HCT116 (cell line): ENCODE measurements around the gene ZNF335.

Experiments
- EGR1 ChIP-seq: IDR thresholded peaks from 2 replicates; pipeline ENCODE4 v1.6.1; 2012; ENCODE audit warnings: low read depth
- EZH2 ChIP-seq: fragments of 200-600 bp; sonication (generic); IDR thresholded peaks from 2 replicates; pipeline ENCODE4 v1.6.1; 2017; ENCODE audit warnings: antibody characterized with exemption, mixed run types
- EZH2phosphoT487 ChIP-seq: fragments of 200-600 bp; IDR thresholded peaks from 2 replicates; pipeline ENCODE4 v1.6.1; 2018; ENCODE audit warnings: antibody characterized with exemption, borderline replicate concordance
- FOSL1 ChIP-seq: IDR thresholded peaks from 2 replicates; pipeline ENCODE4 v1.6.1; 2012; ENCODE audit warnings: low read depth
- POLR2A ChIP-seq: IDR thresholded peaks from 2 replicates; pipeline ENCODE4 v1.7.0; 2011; ENCODE audit warnings: borderline replicate concordance; ENCODE audit not compliant: insufficient read depth, insufficient read length; ENCODE audit errors: extremely low read depth
- POLR2AphosphoS5 ChIP-seq: IDR thresholded peaks from 2 replicates; pipeline ENCODE4 v1.6.1; 2011; ENCODE audit warnings: mild to moderate bottlenecking, low read depth, low read length, moderate library complexity
- RAD21 ChIP-seq: IDR thresholded peaks from 2 replicates; pipeline ENCODE4 v1.6.1; 2012; ENCODE audit warnings: low read depth, mild to moderate bottlenecking
- ZNF274 ChIP-seq: fragments of 200-500 bp; sonication (Bioruptor generic); IDR thresholded peaks from 2 replicates; pipeline ENCODE4 v1.6.1; 2014; ENCODE audit warnings: mild to moderate bottlenecking, low read depth, low read length, inconsistent platforms
- TF ChIP-seq, protein P1 (sequence below), 3 experiments: fragments of 200-600 bp in 1 of 3; sonication (generic) in 1 of 3; IDR thresholded peaks in 2 of 3; conservative IDR thresholded peaks in 1 of 3; 2 replicates each; pipeline ENCODE4 v1.5.1; 2012 to 2017; ENCODE audit warnings: low read depth in 2 of 3, low read length in 2 of 3, antibody characterized with exemption in 1 of 3, borderline replicate concordance in 1 of 3, control low read depth in 1 of 3, mild to moderate bottlenecking in 1 of 3, mixed read lengths in 1 of 3, mixed run types in 1 of 3, moderate library complexity in 1 of 3; ENCODE audit not compliant: insufficient read depth in 1 of 3
- TF ChIP-seq, protein P2 (sequence below): IDR thresholded peaks from 2 replicates; pipeline ENCODE4 v1.6.1; 2012
- TF ChIP-seq, protein P3 (sequence below): IDR thresholded peaks from 2 replicates; pipeline ENCODE4 v1.6.1; 2012; ENCODE audit warnings: low read depth

DNA sequence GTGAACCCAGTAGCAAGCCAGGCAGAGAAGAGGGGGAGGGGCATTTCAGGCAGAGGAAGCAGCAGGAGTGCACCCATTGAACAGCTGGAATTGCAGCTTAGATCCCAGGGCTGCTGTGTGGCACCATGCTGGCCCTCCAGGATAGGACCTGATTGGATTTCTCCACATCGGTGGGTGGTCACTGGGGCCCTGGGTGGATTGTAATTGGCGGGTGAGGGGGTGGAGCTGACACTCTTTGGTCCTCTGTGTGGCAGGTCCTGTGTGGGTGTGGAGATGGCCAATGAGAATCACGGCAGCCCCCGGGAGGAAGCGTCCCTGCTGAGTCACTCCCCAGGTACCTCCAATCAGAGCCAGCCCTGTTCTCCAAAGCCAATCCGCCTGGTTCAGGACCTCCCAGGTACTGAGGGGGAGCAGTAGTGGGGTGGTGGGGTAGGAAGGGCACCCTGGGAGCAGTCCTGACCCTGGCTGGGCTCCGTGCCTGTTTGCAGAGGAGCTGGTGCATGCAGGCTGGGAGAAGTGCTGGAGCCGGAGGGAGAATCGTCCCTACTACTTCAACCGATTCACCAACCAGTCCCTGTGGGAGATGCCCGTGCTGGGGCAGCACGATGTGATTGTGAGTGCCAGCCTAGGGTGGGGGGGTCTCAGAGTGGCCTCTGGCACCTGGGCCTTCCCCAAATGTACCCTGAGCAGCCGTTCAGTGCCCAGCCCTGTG, 33.1 kb downstream of the ZNF335 start:
- TF ChIP-seq, protein P1, sequence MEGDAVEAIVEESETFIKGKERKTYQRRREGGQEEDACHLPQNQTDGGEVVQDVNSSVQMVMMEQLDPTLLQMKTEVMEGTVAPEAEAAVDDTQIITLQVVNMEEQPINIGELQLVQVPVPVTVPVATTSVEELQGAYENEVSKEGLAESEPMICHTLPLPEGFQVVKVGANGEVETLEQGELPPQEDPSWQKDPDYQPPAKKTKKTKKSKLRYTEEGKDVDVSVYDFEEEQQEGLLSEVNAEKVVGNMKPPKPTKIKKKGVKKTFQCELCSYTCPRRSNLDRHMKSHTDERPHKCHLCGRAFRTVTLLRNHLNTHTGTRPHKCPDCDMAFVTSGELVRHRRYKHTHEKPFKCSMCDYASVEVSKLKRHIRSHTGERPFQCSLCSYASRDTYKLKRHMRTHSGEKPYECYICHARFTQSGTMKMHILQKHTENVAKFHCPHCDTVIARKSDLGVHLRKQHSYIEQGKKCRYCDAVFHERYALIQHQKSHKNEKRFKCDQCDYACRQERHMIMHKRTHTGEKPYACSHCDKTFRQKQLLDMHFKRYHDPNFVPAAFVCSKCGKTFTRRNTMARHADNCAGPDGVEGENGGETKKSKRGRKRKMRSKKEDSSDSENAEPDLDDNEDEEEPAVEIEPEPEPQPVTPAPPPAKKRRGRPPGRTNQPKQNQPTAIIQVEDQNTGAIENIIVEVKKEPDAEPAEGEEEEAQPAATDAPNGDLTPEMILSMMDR (IDR thresholded peaks at IDR 0.05 in 2 of 3, conservative IDR thresholded peaks at IDR 0.05 in 1 of 3; ENCODE audit: borderline replicate concordance in 1 of 3, insufficient read depth in 1 of 3, low read depth in 2 of 3, low read length in 2 of 3): no peak
- TF ChIP-seq POLR2A (no peak), EZH2 (no peak), RAD21 (no peak), ZNF274 (no peak), EZH2phosphoT487 (no peak), POLR2AphosphoS5 (no peak), FOSL1 (no peak), EGR1 (no peak)
- TF ChIP-seq, protein P2, sequence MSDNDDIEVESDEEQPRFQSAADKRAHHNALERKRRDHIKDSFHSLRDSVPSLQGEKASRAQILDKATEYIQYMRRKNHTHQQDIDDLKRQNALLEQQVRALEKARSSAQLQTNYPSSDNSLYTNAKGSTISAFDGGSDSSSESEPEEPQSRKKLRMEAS: no peak
- TF ChIP-seq, protein P3, sequence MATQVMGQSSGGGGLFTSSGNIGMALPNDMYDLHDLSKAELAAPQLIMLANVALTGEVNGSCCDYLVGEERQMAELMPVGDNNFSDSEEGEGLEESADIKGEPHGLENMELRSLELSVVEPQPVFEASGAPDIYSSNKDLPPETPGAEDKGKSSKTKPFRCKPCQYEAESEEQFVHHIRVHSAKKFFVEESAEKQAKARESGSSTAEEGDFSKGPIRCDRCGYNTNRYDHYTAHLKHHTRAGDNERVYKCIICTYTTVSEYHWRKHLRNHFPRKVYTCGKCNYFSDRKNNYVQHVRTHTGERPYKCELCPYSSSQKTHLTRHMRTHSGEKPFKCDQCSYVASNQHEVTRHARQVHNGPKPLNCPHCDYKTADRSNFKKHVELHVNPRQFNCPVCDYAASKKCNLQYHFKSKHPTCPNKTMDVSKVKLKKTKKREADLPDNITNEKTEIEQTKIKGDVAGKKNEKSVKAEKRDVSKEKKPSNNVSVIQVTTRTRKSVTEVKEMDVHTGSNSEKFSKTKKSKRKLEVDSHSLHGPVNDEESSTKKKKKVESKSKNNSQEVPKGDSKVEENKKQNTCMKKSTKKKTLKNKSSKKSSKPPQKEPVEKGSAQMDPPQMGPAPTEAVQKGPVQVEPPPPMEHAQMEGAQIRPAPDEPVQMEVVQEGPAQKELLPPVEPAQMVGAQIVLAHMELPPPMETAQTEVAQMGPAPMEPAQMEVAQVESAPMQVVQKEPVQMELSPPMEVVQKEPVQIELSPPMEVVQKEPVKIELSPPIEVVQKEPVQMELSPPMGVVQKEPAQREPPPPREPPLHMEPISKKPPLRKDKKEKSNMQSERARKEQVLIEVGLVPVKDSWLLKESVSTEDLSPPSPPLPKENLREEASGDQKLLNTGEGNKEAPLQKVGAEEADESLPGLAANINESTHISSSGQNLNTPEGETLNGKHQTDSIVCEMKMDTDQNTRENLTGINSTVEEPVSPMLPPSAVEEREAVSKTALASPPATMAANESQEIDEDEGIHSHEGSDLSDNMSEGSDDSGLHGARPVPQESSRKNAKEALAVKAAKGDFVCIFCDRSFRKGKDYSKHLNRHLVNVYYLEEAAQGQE: no peak
